Ovary (tissue), 3 donors: ENCODE data around the gene GNPDA1.

Experiments
- CTCF ChIP-seq, 3 donors: fragments of 450-650 bp in 2 of 3; fragments of 200-600 bp in 1 of 3; IDR thresholded peaks; one replicate each; pipeline versions ENCODE4 v1.5.1 to v1.8.0; 2016 to 2022; ENCODE audit warnings: antibody characterized with exemption in 3 of 3, mild to moderate bottlenecking in 1 of 3
- POLR2A ChIP-seq: fragments of 450-650 bp; IDR thresholded peaks from one replicate; pipeline ENCODE4 v1.6.1; 2017; ENCODE audit warnings: antibody characterized with exemption, mild to moderate bottlenecking, moderate library complexity
- donor health status: DM: no; HTN: no; CAD: no.

GRCh38 chr5:142012186-142012785, 541 bp downstream of the GNPDA1 start:
- TF ChIP-seq CTCF (IDR thresholded peaks at IDR 0.05) (no peak), POLR2A (no peak)
